GM12874 (cell line): ENCODE data around the gene UBXN1.

Source experiments
- CTCF ChIP-seq: IDR thresholded peaks from 2 replicates; pipeline ENCODE4 v1.5.1; 2011; ENCODE audit warnings: low read depth, mild to moderate bottlenecking, control low read depth, low read length, moderate library complexity; ENCODE audit not compliant: insufficient read depth

UBXN1 gene

GRCh38 chr11:62713343-62713742, 34.5 kb upstream of the UBXN1 start:
- TF ChIP-seq CTCF, result no peak

- no peak for TF ChIP-seq CTCF
Measured at GRCh38 chr11:62712861-62713260, 34.0 kb upstream of the UBXN1 start.

- no peak for TF ChIP-seq CTCF
Measured at GRCh38 chr11:62712276-62712812, 33.5 kb upstream of the UBXN1 start.

GRCh38 chr11:62710001-62710345, 31.1 kb upstream of the UBXN1 start:
- TF ChIP-seq CTCF, result no peak

DNA sequence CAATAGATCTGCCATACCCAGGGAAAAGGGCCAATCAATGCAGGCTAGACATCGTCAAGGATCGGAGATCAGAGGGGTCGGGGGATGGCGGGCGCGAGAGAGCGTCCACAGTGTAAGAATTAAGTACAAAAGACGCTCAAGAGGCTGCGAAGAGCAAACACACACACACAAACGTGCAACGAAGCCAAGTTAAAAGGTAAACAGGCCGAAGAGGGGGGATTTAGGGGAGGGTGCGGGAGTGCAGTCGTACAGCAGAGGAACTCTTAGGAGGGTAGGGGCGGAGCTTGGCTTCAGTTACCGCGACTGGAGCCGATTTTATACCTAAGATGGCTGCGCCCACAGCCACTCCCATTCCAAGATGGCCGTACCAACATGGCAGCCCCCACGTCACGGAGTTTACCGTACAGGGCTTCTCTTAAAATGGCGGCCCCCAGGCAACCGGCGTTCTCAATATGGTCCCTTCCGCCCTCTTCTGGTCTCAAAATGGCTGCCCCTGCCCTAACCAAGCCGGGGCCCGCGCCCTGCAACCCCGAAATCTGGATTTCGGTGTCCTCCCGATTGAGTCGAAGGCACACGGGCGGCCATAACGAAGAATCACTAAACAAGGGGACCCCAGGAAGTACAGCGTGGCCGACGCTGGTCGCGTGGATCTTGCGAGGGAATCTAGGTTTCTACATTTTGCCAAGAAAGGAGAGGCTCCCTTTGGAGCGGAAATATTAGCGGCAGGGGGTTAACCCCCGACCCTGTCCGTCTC, 30.6 kb upstream of the UBXN1 start:
- TF ChIP-seq CTCF, result no peak

GRCh38 chr11:62708793-62709192, 29.9 kb upstream of the UBXN1 start:
- TF ChIP-seq CTCF, result no peak

DNA sequence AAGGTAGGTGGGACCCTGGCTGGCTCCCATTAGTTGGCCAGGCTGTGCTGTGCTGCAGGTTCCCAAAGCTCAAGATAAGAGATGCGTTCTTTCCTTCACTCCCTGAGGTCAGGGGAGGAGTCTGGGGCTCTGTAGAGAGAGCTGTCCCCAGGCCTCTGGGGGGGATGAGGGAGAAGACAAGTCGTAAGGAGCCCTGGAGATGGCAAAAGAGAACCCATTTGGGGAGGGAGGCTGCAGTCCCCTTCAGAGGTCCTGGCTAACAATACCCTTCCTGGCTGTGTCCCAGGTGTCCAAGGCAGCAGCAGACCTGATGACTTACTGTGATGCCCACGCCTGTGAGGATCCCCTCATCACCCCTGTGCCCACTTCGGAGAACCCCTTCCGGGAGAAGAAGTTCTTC, 29.5 kb upstream of the UBXN1 start:
- no peak for TF ChIP-seq CTCF
